A172 (cell line): ENCODE results near the gene RTN4RL2. TPM values are rescaled to one million over a fixed set of nuclear protein-coding genes. Genes with fewer than 3 reads are reported as not detected.

Experiments
- DNase-seq: peaks from one replicate; pipeline ENCODE4 v3.0.0-alpha.2; 2015; ENCODE audit warnings: low spot score
- total RNA-seq: library from RNA; depleted of rRNA; stranded (reverse); fragments of >200 nt; shearing (Covaris generic); gene quantifications from 2 replicates; pipeline ENCODE4 v1.2.3, GENCODE V29; 2014

Gene RTN4RL2
- total RNA-seq, 1 experiment from 2014 or later = 0.64 TPM

DNA sequence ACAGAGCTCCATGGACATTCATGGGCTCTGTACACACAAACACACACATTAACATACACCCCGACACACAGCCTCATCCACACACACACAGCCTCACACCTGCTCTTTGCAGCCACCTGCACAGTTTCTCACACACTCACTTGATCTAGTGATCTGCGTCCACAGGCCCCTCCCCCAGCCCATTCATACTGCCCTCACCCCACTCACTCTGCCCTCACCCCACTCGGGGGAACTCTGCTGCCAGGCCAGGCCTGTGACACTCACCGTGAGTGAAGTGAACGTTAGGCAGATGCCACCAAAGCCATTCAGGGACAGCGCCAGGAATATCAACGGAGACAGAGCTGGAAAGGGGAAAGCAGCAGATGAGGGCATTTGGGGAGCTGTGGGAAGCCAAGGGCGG, 40.2 kb downstream of the RTN4RL2 start:
- no peak for DNase-seq

GRCh38 chr11:57500926-57501325, 40.6 kb downstream of the RTN4RL2 start:
- DNase-seq = no peak

GRCh38 chr11:57501953-57502352, 41.6 kb downstream of the RTN4RL2 start:
- peak; percentile 13 for DNase-seq

DNA sequence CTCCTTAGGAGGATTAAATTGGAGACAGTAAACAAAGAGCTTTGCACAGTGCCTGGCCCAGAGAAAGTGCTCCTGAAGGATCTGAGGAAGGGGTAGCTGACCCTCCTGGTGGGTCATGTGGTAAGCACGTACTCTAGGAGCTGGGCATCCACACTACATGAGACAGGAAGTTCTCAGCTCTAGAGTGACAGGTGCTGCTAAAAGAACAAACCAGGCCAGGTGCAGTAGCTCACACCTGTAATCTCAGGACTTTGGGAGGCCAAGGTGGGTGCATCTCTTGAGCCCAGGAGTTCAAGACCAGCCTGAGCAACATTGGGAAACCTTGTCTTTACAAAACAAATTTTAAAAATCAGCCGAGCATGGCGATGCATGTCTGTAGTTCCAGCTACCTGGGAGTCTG, 42.0 kb downstream of the RTN4RL2 start:
- no peak for DNase-seq

DNA sequence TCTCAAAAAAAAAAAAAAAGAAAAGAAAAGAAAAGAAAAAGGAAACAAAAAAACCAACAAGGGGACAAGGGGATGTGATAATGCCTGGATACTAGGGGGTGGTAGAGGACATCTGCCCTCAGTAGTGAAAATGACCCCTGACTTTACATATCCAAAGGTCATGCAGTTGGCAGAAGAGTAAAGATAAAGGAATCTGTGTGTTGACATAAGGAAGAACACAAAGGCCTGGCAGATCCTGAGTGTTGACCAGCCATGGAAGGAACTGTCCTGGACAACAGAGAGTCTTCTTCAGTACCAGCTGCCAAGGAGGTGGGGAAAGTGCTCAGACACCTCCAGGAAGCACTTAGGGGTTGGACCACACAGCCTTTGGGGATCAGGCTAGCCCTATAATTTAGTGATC, 42.5 kb downstream of the RTN4RL2 start:
- no peak for DNase-seq

DNA sequence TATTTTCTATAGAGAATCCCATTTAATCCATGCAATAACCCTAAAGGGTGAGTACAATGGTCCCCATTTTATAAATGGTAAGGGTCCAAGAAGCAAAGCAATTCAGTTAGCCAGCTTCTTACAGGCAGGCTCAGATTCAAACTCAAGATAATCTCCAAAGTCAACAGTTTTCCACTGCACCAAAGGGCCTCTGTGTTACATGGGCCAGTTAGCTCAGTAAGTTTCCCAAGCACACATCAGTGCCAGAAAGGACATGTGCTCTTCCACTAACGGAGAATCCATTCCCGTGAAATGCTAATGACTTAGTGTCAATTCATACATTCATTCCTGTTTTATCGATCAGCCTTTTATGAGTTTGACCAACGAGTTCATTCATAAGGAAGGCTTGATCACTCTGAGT, 44.2 kb downstream of the RTN4RL2 start:
- no peak for DNase-seq

DNA sequence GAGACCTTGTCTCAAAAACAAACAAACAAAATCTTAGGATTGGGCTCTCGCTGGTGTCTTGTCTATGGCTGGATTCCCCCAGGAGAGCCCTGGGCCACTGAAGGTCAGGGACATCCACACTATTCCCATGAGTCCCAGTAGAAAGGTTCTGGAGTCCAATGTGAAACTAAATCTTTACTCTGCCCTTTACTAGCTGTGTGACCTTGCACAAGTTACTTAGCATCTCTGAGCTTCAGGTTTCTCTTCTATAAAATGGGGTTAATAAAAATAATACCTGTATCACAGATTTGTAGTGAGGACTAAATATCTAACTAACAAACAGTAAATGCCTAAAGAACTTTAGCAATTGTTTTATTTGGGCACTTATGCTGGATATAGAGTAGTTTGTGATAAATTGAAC, 46.2 kb downstream of the RTN4RL2 start:
- no peak for DNase-seq

DNA sequence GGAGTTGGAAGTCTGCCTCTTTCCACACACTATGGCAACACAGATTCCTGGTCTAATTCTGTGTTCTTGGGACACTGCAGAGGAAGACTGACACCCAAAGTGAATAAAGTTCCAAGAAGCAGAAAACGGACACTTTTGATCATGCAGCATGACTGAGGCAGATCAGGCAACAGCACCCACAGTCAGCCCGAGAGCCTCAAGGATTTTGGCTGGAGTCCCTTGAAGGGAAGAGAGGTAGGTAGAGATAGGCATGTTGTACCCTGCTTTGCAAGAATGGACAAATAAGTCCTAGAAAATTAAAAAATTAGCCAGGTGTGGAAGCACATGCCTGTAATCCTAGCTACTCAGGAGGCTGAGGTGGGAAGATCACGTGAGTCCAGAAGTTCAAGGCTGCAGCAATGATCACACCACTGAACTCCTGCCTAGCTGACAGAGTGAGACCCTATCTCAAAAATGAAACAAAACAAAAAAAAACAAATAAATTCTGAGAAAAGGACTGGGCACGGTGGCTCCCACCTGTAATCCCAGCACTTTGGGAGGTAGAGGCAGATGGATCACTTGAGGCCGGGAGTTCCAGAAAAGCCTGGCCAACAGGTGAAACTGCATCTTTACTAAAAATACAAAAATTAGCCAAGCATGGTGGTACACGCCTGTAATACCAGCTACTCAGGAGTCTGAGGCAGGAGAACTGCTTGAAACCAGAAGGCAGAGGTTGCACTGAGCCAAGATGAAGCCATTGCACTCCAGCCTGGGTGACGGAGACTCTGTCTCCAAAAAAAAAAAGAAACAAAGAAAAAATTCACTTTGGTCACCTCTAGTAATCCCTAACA, 48.2 kb downstream of the RTN4RL2 start:
- DNase-seq = no peak

DNA sequence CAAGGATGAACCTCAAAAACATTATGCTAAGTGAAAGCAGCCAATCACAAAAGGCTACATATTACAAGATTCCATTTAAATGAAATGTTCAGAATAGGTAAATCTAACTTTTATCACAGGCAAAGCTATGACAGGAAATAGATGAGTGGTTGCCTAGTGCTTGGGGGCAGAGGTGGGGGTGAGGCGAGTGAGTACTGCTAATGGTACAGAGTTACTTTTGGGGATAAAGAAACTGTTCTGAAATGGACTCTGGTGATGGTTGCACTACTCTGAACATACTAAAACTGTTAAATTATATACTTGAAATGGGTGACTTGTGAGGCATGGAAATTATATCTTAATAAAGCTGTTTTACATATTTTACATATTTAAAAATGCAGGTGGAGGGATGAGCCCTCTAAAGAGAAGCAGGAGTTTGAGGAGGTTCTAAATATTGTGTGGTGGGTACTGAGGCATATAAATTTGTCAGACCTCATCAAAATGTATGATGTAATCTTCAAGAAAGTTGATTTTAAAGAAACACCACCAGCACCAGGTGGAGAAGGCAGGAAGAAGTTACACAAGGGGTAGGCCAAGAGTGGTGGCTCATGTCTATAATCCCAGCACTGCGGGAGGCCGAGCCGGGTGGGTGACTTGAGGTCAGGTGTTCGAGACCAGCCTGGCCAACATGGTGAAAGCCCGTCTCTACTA, 51.6 kb downstream of the RTN4RL2 start:
- DNase-seq = no peak

GRCh38 chr11:57512646-57513451, 52.5 kb downstream of the RTN4RL2 start:
- no peak for DNase-seq

DNA sequence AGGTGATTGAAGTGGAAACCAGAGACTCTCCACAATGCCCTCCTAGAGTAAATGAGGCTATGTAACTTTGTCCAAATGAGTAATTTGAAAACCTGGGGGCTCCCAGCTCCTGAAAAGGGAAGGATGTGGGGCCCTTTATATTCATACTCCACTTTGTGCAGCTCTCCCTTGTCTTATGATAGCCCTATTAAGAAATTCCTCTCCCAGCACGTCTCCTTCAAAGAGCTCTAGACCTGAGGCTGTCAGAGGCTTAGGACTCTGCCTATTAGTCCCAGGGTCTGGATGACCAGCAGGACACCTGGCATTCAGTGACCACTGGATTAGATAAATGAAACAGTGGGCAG, 53.1 kb downstream of the RTN4RL2 start:
- no peak for DNase-seq

GRCh38 chr11:57513911-57514537, 53.7 kb downstream of the RTN4RL2 start:
- DNase-seq = no peak

GRCh38 chr11:57514538-57515331, 54.4 kb downstream of the RTN4RL2 start:
- peak; percentile 10 for DNase-seq

GRCh38 chr11:57515332-57516060, 55.2 kb downstream of the RTN4RL2 start, which contains the start of gene SLC43A1:
Gene SLC43A1 (minus strand): TSS chr11:57515702. CDS start chr11:57514111, 1,591 bp downstream.
- DNase-seq = peak; percentile 34

GRCh38 chr11:57516061-57516443, 55.7 kb downstream of the RTN4RL2 start:
- DNase-seq = no peak

DNA sequence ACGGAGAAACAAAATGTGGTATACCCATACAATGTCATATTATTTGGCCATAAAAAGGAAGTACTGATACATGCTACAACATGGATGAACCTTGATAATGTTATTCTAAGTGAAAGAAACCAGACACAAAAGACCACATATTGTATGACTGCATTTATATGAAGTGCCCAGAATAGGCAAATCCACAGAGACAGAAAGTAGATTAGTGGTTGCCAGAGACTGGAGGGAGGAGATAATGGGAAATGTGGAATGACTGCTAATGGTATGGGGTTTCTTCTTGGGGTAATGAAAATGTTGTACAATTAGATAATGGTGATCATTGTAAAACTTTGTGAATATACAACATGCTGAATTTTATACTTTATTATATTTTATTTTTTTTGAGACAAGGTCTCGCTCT, 60.8 kb downstream of the RTN4RL2 start:
- no peak for DNase-seq

GRCh38 chr11:57523419-57523818, 63.1 kb downstream of the RTN4RL2 start:
- DNase-seq = no peak
